ENCODE results near the gene FBXO30.

The FBXO30 gene

GRCh38 chr6:145814035-145814500 is 527 bp downstream of the FBXO30 start:
- DNase-seq (ENCODE audit: low spot score): peak; percentile 54
- Histone ChIP-seq H2BK120ac (ENCODE audit: low read depth, low read length) (no peak overlapping the region), H2BK5ac (ENCODE audit: low read length) (no peak overlapping the region), H2AK5ac (ENCODE audit: low read depth, low read length) (no peak overlapping the region), H3K79me1 (ENCODE audit: low read depth, low read length) (no peaks in the 10 kb centered on the region), H3K4me1 (ENCODE audit: control insufficient read depth in 2 of 2, insufficient read depth in 1 of 2, low read depth in 1 of 2, low read length in 2 of 2) (peaks cover 4 to 17% of the 10 kb centered on the region in 2 donors), H3K4ac (ENCODE audit: low read length) (no peak overlapping the region), H2BK12ac (ENCODE audit: low read length) (peak overlapping the region; percentile 50), H4K8ac (ENCODE audit: low read depth, low read length) (no peak overlapping the region), H3K9me3 (replicated peaks in 1 of 2; ENCODE audit: control insufficient read depth in 2 of 2, insufficient read depth in 1 of 2, low read depth in 1 of 2, low read length in 2 of 2) (no peaks in the 10 kb centered on the region), H3K27ac (replicated peaks; ENCODE audit: low read length) (peak overlapping the region; percentile 97), H4K91ac (ENCODE audit: low read depth, low read length, poor library complexity) (no peak overlapping the region), H3K4me2 (ENCODE audit: insufficient read depth, low read length, poor library complexity, severe bottlenecking) (peak overlapping the region; percentile 45), H3K36me3 (replicated peaks in 1 of 2; ENCODE audit: control insufficient read depth in 2 of 2, insufficient read depth in 2 of 2, low read length in 2 of 2) (peaks cover 0 to 3% of the 10 kb centered on the region in 2 donors), H3K18ac (ENCODE audit: low read length) (peak overlapping the region; percentile 97), H3K14ac (ENCODE audit: low read length) (no peak overlapping the region), H3K4me3 (ENCODE audit: low read length in 2 of 2) (peak overlapping the region; percentile 83 to 94), H2BK15ac (ENCODE audit: low read length) (no peak overlapping the region), H3K27me3 (ENCODE audit: control insufficient read depth in 3 of 3, insufficient read depth in 3 of 3, low read depth in 1 of 3, low read length in 3 of 3) (no peaks in the 10 kb centered on the region), H2AFZ (ENCODE audit: low read length) (peak overlapping the region; percentile 89), H3K9ac (ENCODE audit: low read depth, low read length, poor library complexity) (peak overlapping the region; percentile 99), H3K23ac (ENCODE audit: low read depth, low read length, poor library complexity) (peak overlapping the region; percentile 90)
- WGBS, 2 donors (ENCODE audit: extremely low coverage in 2 of 2, insufficient read length in 2 of 2, insufficient replicate concordance in 1 of 2): no CpG with 5 or more reads among the region's 33 CpGs

GRCh38 chr6:145813285-145814034 is 1.1 kb downstream of the FBXO30 start:
- Histone ChIP-seq H3K9ac (ENCODE audit: low read depth, low read length, poor library complexity) (no peak overlapping the region), H4K91ac (ENCODE audit: low read depth, low read length, poor library complexity) (no peak overlapping the region), H3K4me3 (ENCODE audit: low read length in 2 of 2) (peak overlapping the region; percentile 83 to 94), H3K27ac (replicated peaks; ENCODE audit: low read length) (peak overlapping the region; percentile 97), H4K8ac (ENCODE audit: low read depth, low read length) (no peak overlapping the region), H2AK5ac (ENCODE audit: low read depth, low read length) (no peak overlapping the region), H2BK120ac (ENCODE audit: low read depth, low read length) (no peak overlapping the region), H3K9me3 (replicated peaks in 1 of 2; ENCODE audit: control insufficient read depth in 2 of 2, insufficient read depth in 1 of 2, low read depth in 1 of 2, low read length in 2 of 2) (no peaks in the 10 kb centered on the region), H2AFZ (ENCODE audit: low read length) (peak overlapping the region; percentile 89), H3K36me3 (replicated peaks in 1 of 2; ENCODE audit: control insufficient read depth in 2 of 2, insufficient read depth in 2 of 2, low read length in 2 of 2) (peaks cover 0 to 4% of the 10 kb centered on the region in 2 donors), H3K79me1 (ENCODE audit: low read depth, low read length) (no peaks in the 10 kb centered on the region), H3K23ac (ENCODE audit: low read depth, low read length, poor library complexity) (no peak overlapping the region), H3K4ac (ENCODE audit: low read length) (no peak overlapping the region), H2BK12ac (ENCODE audit: low read length) (no peak overlapping the region), H3K4me1 (ENCODE audit: control insufficient read depth in 2 of 2, insufficient read depth in 1 of 2, low read depth in 1 of 2, low read length in 2 of 2) (peaks cover 4 to 17% of the 10 kb centered on the region in 2 donors), H3K4me2 (ENCODE audit: insufficient read depth, low read length, poor library complexity, severe bottlenecking) (peak overlapping the region; percentile 45), H3K18ac (ENCODE audit: low read length) (no peak overlapping the region), H3K14ac (ENCODE audit: low read length) (no peak overlapping the region), H2BK5ac (ENCODE audit: low read length) (no peak overlapping the region), H2BK15ac (ENCODE audit: low read length) (no peak overlapping the region), H3K27me3 (ENCODE audit: control insufficient read depth in 3 of 3, insufficient read depth in 3 of 3, low read depth in 1 of 3, low read length in 3 of 3) (no peaks in the 10 kb centered on the region)
- no peak for DNase-seq (ENCODE audit: low spot score)
- no CpG with 5 or more reads among the region's 12 CpGs for WGBS, 2 donors (ENCODE audit: extremely low coverage in 2 of 2, insufficient read length in 2 of 2, insufficient replicate concordance in 1 of 2)

DNA sequence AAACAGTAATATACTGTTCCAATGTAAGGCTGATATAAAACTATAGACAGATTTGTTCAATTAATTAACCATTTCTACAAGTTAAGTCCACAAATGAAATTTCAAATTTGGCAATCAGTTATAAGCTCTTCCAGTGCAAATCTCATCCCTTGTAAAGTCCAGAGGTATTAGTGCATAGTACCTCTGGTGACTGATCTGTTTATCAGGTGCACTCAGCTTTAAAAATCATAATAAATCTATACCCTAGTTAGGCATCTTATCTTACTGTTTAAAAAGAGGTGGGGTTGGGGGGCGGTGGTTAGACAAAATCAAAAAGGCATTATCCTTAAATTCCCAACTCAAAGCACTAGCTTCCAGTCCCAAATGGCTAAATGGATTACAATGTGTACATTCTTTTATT is 2.9 kb downstream of the FBXO30 start:
- Histone ChIP-seq H3K18ac (ENCODE audit: low read length) (no peak overlapping the region), H2BK5ac (ENCODE audit: low read length) (no peak overlapping the region), H2AK5ac (ENCODE audit: low read depth, low read length) (no peak overlapping the region), H3K4me1 (ENCODE audit: control insufficient read depth in 2 of 2, insufficient read depth in 1 of 2, low read depth in 1 of 2, low read length in 2 of 2) (peaks cover 4 to 17% of the 10 kb centered on the region in 2 donors), H3K27ac (replicated peaks; ENCODE audit: low read length) (no peak overlapping the region), H3K4ac (ENCODE audit: low read length) (no peak overlapping the region), H3K9ac (ENCODE audit: low read depth, low read length, poor library complexity) (no peak overlapping the region), H3K79me1 (ENCODE audit: low read depth, low read length) (peaks cover 2% of the 10 kb centered on the region), H3K9me3 (replicated peaks in 1 of 2; ENCODE audit: control insufficient read depth in 2 of 2, insufficient read depth in 1 of 2, low read depth in 1 of 2, low read length in 2 of 2) (no peaks in the 10 kb centered on the region), H3K14ac (ENCODE audit: low read length) (no peak overlapping the region), H3K27me3 (ENCODE audit: control insufficient read depth in 3 of 3, insufficient read depth in 3 of 3, low read depth in 1 of 3, low read length in 3 of 3) (no peaks in the 10 kb centered on the region), H4K91ac (ENCODE audit: low read depth, low read length, poor library complexity) (no peak overlapping the region), H3K23ac (ENCODE audit: low read depth, low read length, poor library complexity) (no peak overlapping the region), H2BK15ac (ENCODE audit: low read length) (no peak overlapping the region), H2BK120ac (ENCODE audit: low read depth, low read length) (no peak overlapping the region), H4K8ac (ENCODE audit: low read depth, low read length) (no peak overlapping the region), H2BK12ac (ENCODE audit: low read length) (no peak overlapping the region), H3K4me3 (ENCODE audit: low read length in 2 of 2) (no peak overlapping the region), H3K36me3 (replicated peaks in 1 of 2; ENCODE audit: control insufficient read depth in 2 of 2, insufficient read depth in 2 of 2, low read length in 2 of 2) (peaks cover 0 to 9% of the 10 kb centered on the region in 2 donors), H3K4me2 (ENCODE audit: insufficient read depth, low read length, poor library complexity, severe bottlenecking) (no peak overlapping the region), H2AFZ (ENCODE audit: low read length) (no peak overlapping the region)
- no CpG with 5 or more reads among the region's 1 CpG for WGBS, 2 donors (ENCODE audit: extremely low coverage in 2 of 2, insufficient read length in 2 of 2, insufficient replicate concordance in 1 of 2)
- no peak for DNase-seq (ENCODE audit: low spot score)

DNA sequence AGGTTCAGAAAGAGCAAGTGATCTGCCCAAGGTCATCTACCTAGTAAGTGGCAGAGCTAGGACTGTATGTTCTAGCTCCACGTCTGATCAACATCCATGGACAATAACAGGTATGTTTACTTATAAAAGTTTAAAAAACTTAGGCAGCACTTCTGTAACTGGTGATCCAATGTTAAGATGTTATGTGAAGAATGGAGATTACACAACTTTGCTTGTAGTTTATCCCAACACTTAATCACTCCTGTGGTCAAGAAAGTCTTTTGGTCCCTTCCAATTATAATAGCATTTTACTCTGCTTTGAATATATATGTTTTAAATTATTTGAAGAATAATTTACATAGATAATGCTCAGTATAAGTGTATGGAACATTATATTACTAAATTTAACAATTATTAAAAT is 4.8 kb downstream of the FBXO30 start:
- WGBS, 2 donors (ENCODE audit: extremely low coverage in 2 of 2, insufficient read length in 2 of 2, insufficient replicate concordance in 1 of 2): no CpG with 5 or more reads among the region's 1 CpG
- Histone ChIP-seq H3K4me1 (ENCODE audit: control insufficient read depth in 2 of 2, insufficient read depth in 1 of 2, low read depth in 1 of 2, low read length in 2 of 2) (peaks cover 0 to 11% of the 10 kb centered on the region in 2 donors), H2BK15ac (ENCODE audit: low read length) (no peak overlapping the region), H2BK12ac (ENCODE audit: low read length) (no peak overlapping the region), H2BK120ac (ENCODE audit: low read depth, low read length) (no peak overlapping the region), H3K27me3 (ENCODE audit: control insufficient read depth in 3 of 3, insufficient read depth in 3 of 3, low read depth in 1 of 3, low read length in 3 of 3) (no peaks in the 10 kb centered on the region), H3K36me3 (replicated peaks in 1 of 2; ENCODE audit: control insufficient read depth in 2 of 2, insufficient read depth in 2 of 2, low read length in 2 of 2) (peaks cover 7 to 27% of the 10 kb centered on the region in 2 donors), H2AK5ac (ENCODE audit: low read depth, low read length) (no peak overlapping the region), H4K8ac (ENCODE audit: low read depth, low read length) (no peak overlapping the region), H3K9me3 (replicated peaks in 1 of 2; ENCODE audit: control insufficient read depth in 2 of 2, insufficient read depth in 1 of 2, low read depth in 1 of 2, low read length in 2 of 2) (peaks cover 0 to 8% of the 10 kb centered on the region in 2 donors), H3K4ac (ENCODE audit: low read length) (no peak overlapping the region), H3K4me2 (ENCODE audit: insufficient read depth, low read length, poor library complexity, severe bottlenecking) (no peak overlapping the region), H3K23ac (ENCODE audit: low read depth, low read length, poor library complexity) (no peak overlapping the region), H3K27ac (replicated peaks; ENCODE audit: low read length) (no peak overlapping the region), H4K91ac (ENCODE audit: low read depth, low read length, poor library complexity) (no peak overlapping the region), H3K9ac (ENCODE audit: low read depth, low read length, poor library complexity) (no peak overlapping the region), H3K14ac (ENCODE audit: low read length) (no peak overlapping the region), H3K18ac (ENCODE audit: low read length) (no peak overlapping the region), H2BK5ac (ENCODE audit: low read length) (no peak overlapping the region), H3K79me1 (ENCODE audit: low read depth, low read length) (peaks cover 2% of the 10 kb centered on the region), H3K4me3 (ENCODE audit: low read length in 2 of 2) (no peak overlapping the region), H2AFZ (ENCODE audit: low read length) (no peak overlapping the region)
- DNase-seq (ENCODE audit: low spot score): no peak

All from neuronal stem cell (in vitro differentiated cells).